RWPE1 (cell line): ENCODE results near the gene TENT5A.

ENCODE experiments used
- CTCF ChIA-PET: fragments of 350-600 bp; sonication (Branson Sonifier 250); formaldehyde crosslinking; extraction: SDS; loops from one replicate; lab custom pipeline; 2021; lab: Yijun Ruan, JAX
- POLR2A ChIA-PET: fragments of 400-600 bp; formaldehyde crosslinking; extraction: SDS; loops from one replicate; lab custom pipeline; 2020; ENCODE audit warnings: antibody characterized with exemption; ENCODE audit not compliant: low non-redundant PET; lab: Yijun Ruan, JAX
- DNase-seq: peaks from one replicate; pipeline ENCODE4 v3.0.0; 2012; ENCODE audit warnings: low spot score
- H3K27ac ChIP-seq: fragments of 450-650 bp; 2 replicates; pipeline ENCODE4 v1.5.1; 2017
- TF ChIP-seq, protein P1 (sequence below): fragments of 450-650 bp; conservative IDR thresholded peaks from 2 replicates; pipeline ENCODE4 v1.5.1; 2017; ENCODE audit warnings: low read depth, mild to moderate bottlenecking

TENT5A gene

DNA sequence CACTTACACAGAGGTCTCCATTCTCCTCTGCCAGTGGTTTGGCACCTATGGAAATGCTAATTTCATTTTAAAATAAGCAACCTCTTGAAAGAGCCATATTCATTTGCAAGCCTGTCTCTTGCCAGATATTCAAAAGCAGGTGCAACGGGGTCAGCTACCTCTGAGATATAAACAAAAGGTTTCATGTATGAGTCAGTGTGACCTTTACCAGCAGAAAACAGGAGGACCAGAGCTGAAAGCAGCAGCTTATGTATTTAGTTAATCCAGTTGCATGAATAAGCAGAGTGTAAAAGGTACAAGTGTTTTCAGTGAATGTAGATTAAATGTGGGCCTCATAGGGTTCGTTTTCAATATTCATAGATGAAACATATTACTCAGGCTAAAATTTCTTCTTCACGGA lies 56.0 kb downstream of the TENT5A start:
- no peak overlapping the region for H3K27ac ChIP-seq
- no peak for DNase-seq
- ChIA-PET POLR2A (no interaction called here), CTCF (no interaction called here)
- TF ChIP-seq, protein P1, sequence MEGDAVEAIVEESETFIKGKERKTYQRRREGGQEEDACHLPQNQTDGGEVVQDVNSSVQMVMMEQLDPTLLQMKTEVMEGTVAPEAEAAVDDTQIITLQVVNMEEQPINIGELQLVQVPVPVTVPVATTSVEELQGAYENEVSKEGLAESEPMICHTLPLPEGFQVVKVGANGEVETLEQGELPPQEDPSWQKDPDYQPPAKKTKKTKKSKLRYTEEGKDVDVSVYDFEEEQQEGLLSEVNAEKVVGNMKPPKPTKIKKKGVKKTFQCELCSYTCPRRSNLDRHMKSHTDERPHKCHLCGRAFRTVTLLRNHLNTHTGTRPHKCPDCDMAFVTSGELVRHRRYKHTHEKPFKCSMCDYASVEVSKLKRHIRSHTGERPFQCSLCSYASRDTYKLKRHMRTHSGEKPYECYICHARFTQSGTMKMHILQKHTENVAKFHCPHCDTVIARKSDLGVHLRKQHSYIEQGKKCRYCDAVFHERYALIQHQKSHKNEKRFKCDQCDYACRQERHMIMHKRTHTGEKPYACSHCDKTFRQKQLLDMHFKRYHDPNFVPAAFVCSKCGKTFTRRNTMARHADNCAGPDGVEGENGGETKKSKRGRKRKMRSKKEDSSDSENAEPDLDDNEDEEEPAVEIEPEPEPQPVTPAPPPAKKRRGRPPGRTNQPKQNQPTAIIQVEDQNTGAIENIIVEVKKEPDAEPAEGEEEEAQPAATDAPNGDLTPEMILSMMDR: no peak
